HepG2 (cell line): Measurements from ENCODE around the gene CPEB3. TPM values are rescaled to one million over a fixed set of nuclear protein-coding genes. Genes with fewer than 3 reads are reported as not detected.

Experiments
- ATM ChIP-seq: fragments of 450-650 bp; IDR thresholded peaks from 2 replicates; pipeline ENCODE4 v1.7.1; 2017; ENCODE audit warnings: mild to moderate bottlenecking, borderline replicate concordance
- ATRX ChIP-seq: sonication (generic); formaldehyde crosslinking; IDR thresholded peaks from 2 replicates; pipeline ENCODE4 v1.4.0; 2020; ENCODE audit warnings: missing genetic modification reagents, borderline replicate concordance
- CHD4 ChIP-seq: fragments of 200-600 bp; sonication (generic); IDR thresholded peaks from 2 replicates; pipeline ENCODE4 v1.7.0; 2017; ENCODE audit warnings: mild to moderate bottlenecking, low read length, borderline replicate concordance
- FOXA1 ChIP-seq, 2 experiments: fragments of 450-650 bp in 1 of 2; sonication (generic) in 1 of 2; formaldehyde crosslinking in 1 of 2; IDR thresholded peaks; 2 replicates each; pipeline versions ENCODE4 v1.4.0 to v1.6.1; 2016 to 2020; ENCODE audit warnings: missing genetic modification reagents in 1 of 2
- FOXA3 ChIP-seq: IDR thresholded peaks from 2 replicates; pipeline ENCODE4 v1.6.1; 2016; ENCODE audit warnings: missing genetic modification reagents, missing compliant biosample characterization
- HOXA5 ChIP-seq: sonication (generic); formaldehyde crosslinking; IDR thresholded peaks from 2 replicates; pipeline ENCODE4 v1.4.0; 2020; ENCODE audit warnings: missing genetic modification reagents
- KDM1A ChIP-seq: IDR thresholded peaks from 2 replicates; pipeline ENCODE4 v1.6.1; 2016; ENCODE audit warnings: missing compliant biosample characterization
- KDM3A ChIP-seq: IDR thresholded peaks from 2 replicates; pipeline ENCODE4 v1.6.1; 2018; ENCODE audit warnings: low read depth, missing compliant biosample characterization
- ZFY ChIP-seq: sonication (generic); formaldehyde crosslinking; IDR thresholded peaks from 2 replicates; pipeline ENCODE4 v1.4.0; 2020; ENCODE audit warnings: missing genetic modification reagents
- ZKSCAN5 ChIP-seq: sonication (generic); formaldehyde crosslinking; IDR thresholded peaks from 2 replicates; pipeline ENCODE4 v1.5.1; 2020; ENCODE audit warnings: mild to moderate bottlenecking, missing genetic modification reagents
- ZNF264 ChIP-seq: sonication (generic); formaldehyde crosslinking; IDR thresholded peaks from 2 replicates; pipeline ENCODE4 v1.4.0; 2020; ENCODE audit warnings: missing genetic modification reagents
- ZNF432 ChIP-seq: sonication (generic); formaldehyde crosslinking; IDR thresholded peaks from 2 replicates; pipeline ENCODE4 v1.5.0; 2020; ENCODE audit warnings: missing genetic modification reagents, mild to moderate bottlenecking, borderline replicate concordance
- ZNF644 ChIP-seq: IDR thresholded peaks from 2 replicates; pipeline ENCODE4 v1.6.1; 2016; ENCODE audit warnings: low read depth
- ZNF75D ChIP-seq: sonication (generic); formaldehyde crosslinking; IDR thresholded peaks from 2 replicates; pipeline ENCODE4 v1.8.1; 2023; ENCODE audit warnings: missing genetic modification reagents, mild to moderate bottlenecking, borderline replicate concordance
- ZNF781 ChIP-seq: sonication (generic); formaldehyde crosslinking; IDR thresholded peaks from 2 replicates; pipeline ENCODE4 v1.5.1; 2020; ENCODE audit warnings: borderline replicate concordance, mild to moderate bottlenecking, missing genetic modification reagents; ENCODE audit errors: not compliant biosample characterization
- ZNF790 ChIP-seq: sonication (generic); formaldehyde crosslinking; IDR thresholded peaks from 2 replicates; pipeline ENCODE4 v1.8.0; 2022; ENCODE audit warnings: missing genetic modification reagents, mild to moderate bottlenecking, borderline replicate concordance
- polyA plus RNA-seq, 8 experiments: library from polyadenylated mRNA; depleted of rRNA in 3 of 8; stranded (reverse) in 7 of 8; unstranded in 1 of 8; fragments of >200 nt; fragmentation: Illumina TruSeq in 4 of 8; extraction: Trizol in 4 of 8; gene quantifications; 2 replicates each; pipeline versions ENCODE4 v1.2.1 to v1.2.3, GENCODE V29; 2011 to 2016; ENCODE audit warnings: low read depth in 4 of 8, missing spikeins in 1 of 8, mixed read lengths in 1 of 8; ENCODE audit not compliant: insufficient read depth in 1 of 8
- total RNA-seq, 5 experiments: library from RNA; depleted of rRNA; stranded (reverse); fragments of >200 nt; fragmentation: Illumina TruSeq; extraction: Trizol; gene quantifications; 2 replicates each; pipeline ENCODE4 v1.2.3, GENCODE V29; 2016; ENCODE audit warnings: low read depth in 1 of 5
- TF ChIP-seq, protein P1 (sequence below): sonication (generic); formaldehyde crosslinking; conservative IDR thresholded peaks from 2 replicates; pipeline ENCODE4 v1.4.0; 2020; ENCODE audit warnings: mild to moderate bottlenecking, missing genetic modification reagents, moderate library complexity
- TF ChIP-seq, protein P2 (sequence below): IDR thresholded peaks from 2 replicates; pipeline ENCODE4 v1.6.1; 2012; ENCODE audit warnings: inconsistent platforms
- TF ChIP-seq, protein P3 (sequence below): sonication (generic); formaldehyde crosslinking; IDR thresholded peaks from 2 replicates; pipeline ENCODE4 v1.4.0; 2020; ENCODE audit warnings: missing genetic modification reagents
- TF ChIP-seq, protein P4 (sequence below): sonication (generic); formaldehyde crosslinking; IDR thresholded peaks from 2 replicates; pipeline ENCODE4 v1.5.0; 2020; ENCODE audit warnings: missing genetic modification reagents
- TF ChIP-seq, protein P5 (sequence below): sonication (generic); formaldehyde crosslinking; IDR thresholded peaks from 2 replicates; pipeline ENCODE4 v1.4.0; 2020; ENCODE audit warnings: missing genetic modification reagents
- TF ChIP-seq, protein P6 (sequence below): sonication (generic); formaldehyde crosslinking; IDR thresholded peaks from 2 replicates; pipeline ENCODE4 v1.9.0; 2022; ENCODE audit warnings: missing genetic modification reagents, mild to moderate bottlenecking, borderline replicate concordance

CPEB3 gene
- total and polyA plus RNA-seq, 2 of the 13 experiments (the other 11 are each of a cell fraction or from before 2014, with no cell fraction given), result 0.66 to 0.70 TPM

DNA sequence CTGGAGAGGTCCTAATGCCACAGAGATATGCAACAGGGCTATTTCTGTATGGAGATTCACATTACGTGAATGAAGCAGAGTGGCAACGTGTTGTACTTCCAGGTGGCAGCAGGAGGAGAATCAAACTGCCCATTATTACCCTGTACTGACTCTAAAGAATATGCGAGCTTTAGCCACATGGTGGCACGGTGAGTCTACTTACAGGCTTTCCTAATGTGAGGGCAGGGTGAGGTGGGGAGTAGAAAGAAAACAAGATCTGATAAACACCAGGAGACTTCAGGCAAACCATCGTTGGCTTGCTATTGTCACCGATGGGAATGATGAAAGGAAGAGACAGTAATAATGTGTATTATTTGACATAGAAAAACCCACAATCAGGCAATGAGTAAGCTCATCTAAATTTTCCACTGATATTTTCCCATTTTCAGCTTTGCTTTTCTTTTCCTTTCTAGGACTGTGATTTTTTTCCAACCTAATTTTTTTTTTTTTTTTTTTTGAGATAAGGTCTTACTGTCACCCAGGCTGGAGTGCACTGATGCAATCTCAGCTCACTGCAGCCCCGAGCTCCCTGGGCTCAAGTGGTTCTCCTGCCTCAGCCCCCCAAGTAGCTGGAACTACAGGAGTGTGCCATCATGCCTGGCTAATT, 203.0 kb downstream of the CPEB3 start (continued):
- TF ChIP-seq ATM (no peak), ZNF781 (CRISPR knock-in tag) (no peak), ZFY (CRISPR knock-in tag) (no peak), FOXA1 (IDR thresholded peaks at IDR 0.05) (no peak), FOXA1 (CRISPR knock-in tag; IDR thresholded peaks at IDR 0.05) (0 out of 2 replicates have a peak, but pooled peaks have one; percentile 14), ZKSCAN5 (no peak), ZNF790 (CRISPR knock-in tag) (no peak), KDM1A (CRISPR knock-in tag) (no peak), KDM3A (CRISPR knock-in tag) (peak; percentile 86), ATRX (CRISPR knock-in tag) (no peak), FOXA3 (peak; percentile 41; the same call in 1 of the 2 replicates), ZNF264 (CRISPR knock-in tag) (no peak), CHD4 (no peak), ZNF75D (CRISPR knock-in tag) (no peak), HOXA5 (CRISPR knock-in tag) (no peak), ZNF644 (CRISPR knock-in tag) (no peak; the same call in 1 of the 2 replicates), ZNF432 (CRISPR knock-in tag) (no peak)
- TF ChIP-seq, protein P1, sequence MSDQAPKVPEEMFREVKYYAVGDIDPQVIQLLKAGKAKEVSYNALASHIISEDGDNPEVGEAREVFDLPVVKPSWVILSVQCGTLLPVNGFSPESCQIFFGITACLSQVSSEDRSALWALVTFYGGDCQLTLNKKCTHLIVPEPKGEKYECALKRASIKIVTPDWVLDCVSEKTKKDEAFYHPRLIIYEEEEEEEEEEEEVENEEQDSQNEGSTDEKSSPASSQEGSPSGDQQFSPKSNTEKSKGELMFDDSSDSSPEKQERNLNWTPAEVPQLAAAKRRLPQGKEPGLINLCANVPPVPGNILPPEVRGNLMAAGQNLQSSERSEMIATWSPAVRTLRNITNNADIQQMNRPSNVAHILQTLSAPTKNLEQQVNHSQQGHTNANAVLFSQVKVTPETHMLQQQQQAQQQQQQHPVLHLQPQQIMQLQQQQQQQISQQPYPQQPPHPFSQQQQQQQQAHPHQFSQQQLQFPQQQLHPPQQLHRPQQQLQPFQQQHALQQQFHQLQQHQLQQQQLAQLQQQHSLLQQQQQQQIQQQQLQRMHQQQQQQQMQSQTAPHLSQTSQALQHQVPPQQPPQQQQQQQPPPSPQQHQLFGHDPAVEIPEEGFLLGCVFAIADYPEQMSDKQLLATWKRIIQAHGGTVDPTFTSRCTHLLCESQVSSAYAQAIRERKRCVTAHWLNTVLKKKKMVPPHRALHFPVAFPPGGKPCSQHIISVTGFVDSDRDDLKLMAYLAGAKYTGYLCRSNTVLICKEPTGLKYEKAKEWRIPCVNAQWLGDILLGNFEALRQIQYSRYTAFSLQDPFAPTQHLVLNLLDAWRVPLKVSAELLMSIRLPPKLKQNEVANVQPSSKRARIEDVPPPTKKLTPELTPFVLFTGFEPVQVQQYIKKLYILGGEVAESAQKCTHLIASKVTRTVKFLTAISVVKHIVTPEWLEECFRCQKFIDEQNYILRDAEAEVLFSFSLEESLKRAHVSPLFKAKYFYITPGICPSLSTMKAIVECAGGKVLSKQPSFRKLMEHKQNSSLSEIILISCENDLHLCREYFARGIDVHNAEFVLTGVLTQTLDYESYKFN (CRISPR knock-in tag), result no peak
- TF ChIP-seq, protein P2, sequence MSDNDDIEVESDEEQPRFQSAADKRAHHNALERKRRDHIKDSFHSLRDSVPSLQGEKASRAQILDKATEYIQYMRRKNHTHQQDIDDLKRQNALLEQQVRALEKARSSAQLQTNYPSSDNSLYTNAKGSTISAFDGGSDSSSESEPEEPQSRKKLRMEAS, result peak; percentile 16; the same call in 1 of the 2 replicates
- TF ChIP-seq, protein P3, sequence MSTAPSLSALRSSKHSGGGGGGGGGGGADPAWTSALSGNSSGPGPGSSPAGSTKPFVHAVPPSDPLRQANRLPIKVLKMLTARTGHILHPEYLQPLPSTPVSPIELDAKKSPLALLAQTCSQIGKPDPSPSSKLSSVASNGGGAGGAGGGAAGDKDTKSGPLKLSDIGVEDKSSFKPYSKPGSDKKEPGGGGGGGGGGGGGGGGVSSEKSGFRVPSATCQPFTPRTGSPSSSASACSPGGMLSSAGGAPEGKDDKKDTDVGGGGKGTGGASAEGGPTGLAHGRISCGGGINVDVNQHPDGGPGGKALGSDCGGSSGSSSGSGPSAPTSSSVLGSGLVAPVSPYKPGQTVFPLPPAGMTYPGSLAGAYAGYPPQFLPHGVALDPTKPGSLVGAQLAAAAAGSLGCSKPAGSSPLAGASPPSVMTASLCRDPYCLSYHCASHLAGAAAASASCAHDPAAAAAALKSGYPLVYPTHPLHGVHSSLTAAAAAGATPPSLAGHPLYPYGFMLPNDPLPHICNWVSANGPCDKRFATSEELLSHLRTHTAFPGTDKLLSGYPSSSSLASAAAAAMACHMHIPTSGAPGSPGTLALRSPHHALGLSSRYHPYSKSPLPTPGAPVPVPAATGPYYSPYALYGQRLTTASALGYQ (CRISPR knock-in tag), result no peak
- TF ChIP-seq, protein P4, sequence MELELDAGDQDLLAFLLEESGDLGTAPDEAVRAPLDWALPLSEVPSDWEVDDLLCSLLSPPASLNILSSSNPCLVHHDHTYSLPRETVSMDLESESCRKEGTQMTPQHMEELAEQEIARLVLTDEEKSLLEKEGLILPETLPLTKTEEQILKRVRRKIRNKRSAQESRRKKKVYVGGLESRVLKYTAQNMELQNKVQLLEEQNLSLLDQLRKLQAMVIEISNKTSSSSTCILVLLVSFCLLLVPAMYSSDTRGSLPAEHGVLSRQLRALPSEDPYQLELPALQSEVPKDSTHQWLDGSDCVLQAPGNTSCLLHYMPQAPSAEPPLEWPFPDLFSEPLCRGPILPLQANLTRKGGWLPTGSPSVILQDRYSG (CRISPR knock-in tag), result no peak
- TF ChIP-seq, protein P5, sequence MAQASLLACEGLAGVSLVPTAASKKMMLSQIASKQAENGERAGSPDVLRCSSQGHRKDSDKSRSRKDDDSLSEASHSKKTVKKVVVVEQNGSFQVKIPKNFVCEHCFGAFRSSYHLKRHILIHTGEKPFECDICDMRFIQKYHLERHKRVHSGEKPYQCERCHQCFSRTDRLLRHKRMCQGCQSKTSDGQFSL (CRISPR knock-in tag), result no peak
- TF ChIP-seq, protein P6, sequence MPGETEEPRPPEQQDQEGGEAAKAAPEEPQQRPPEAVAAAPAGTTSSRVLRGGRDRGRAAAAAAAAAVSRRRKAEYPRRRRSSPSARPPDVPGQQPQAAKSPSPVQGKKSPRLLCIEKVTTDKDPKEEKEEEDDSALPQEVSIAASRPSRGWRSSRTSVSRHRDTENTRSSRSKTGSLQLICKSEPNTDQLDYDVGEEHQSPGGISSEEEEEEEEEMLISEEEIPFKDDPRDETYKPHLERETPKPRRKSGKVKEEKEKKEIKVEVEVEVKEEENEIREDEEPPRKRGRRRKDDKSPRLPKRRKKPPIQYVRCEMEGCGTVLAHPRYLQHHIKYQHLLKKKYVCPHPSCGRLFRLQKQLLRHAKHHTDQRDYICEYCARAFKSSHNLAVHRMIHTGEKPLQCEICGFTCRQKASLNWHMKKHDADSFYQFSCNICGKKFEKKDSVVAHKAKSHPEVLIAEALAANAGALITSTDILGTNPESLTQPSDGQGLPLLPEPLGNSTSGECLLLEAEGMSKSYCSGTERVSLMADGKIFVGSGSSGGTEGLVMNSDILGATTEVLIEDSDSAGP (CRISPR knock-in tag), result no peak
